Stomach (tissue), 9 donors: ENCODE data around the gene MCTP2. TPM values are rescaled to one million over a fixed set of nuclear protein-coding genes. Genes with fewer than 3 reads are reported as not detected.

Experiments
- DNase-seq, 2 donors: peaks; one replicate each; pipeline versions ENCODE4 v3.0.0 to v3.0.0-alpha.2; 2013 to 2019
- H3K27ac ChIP-seq, 5 donors: fragments of 200-600 bp in 4 of 5; sonication (generic) in 4 of 5; one replicate each; pipeline ENCODE4 v1.5.1; 2013 to 2019; ENCODE audit warnings: mild to moderate bottlenecking in 1 of 5, moderate library complexity in 1 of 5
- H3K27me3 ChIP-seq, 3 donors: fragments of 200-600 bp; sonication (generic); one replicate each; pipeline ENCODE4 v1.5.1; 2017 to 2019; ENCODE audit warnings: mixed run types in 1 of 3
- H3K36me3 ChIP-seq, 4 donors: fragments of 200-600 bp; sonication (generic); 1 replicate in 3 of 4; 2 replicates in 1 of 4; pipeline ENCODE4 v1.5.1; 2016 to 2019
- H3K4me1 ChIP-seq, 4 donors: fragments of 200-600 bp; sonication (generic); one replicate each; pipeline ENCODE4 v1.5.1; 2016 to 2019
- H3K4me3 ChIP-seq, 4 donors: fragments of 200-600 bp; sonication (generic) in 3 of 4; one replicate each; pipeline ENCODE4 v1.5.1; 2016 to 2019; ENCODE audit warnings: mild to moderate bottlenecking in 1 of 4
- H3K9me3 ChIP-seq, 4 donors: fragments of 200-600 bp; sonication (generic); one replicate each; pipeline ENCODE4 v1.5.1; 2016 to 2019
- CTCF ChIP-seq, 7 experiments: fragments of 450-650 bp in 4 of 7; fragments of 200-600 bp in 3 of 7; sonication (generic) in 3 of 7; IDR thresholded peaks; one replicate each; pipeline ENCODE4 v1.5.1; 2016 to 2019; ENCODE audit warnings: antibody characterized with exemption in 7 of 7, control low read depth in 2 of 7, mild to moderate bottlenecking in 1 of 7
- EP300 ChIP-seq: sonication (generic); formaldehyde crosslinking; IDR thresholded peaks from one replicate; pipeline ENCODE4 v1.6.1; 2017; ENCODE audit warnings: antibody characterized with exemption
- POLR2A ChIP-seq, 4 donors: fragments of 450-650 bp; IDR thresholded peaks; one replicate each; pipeline ENCODE4 v1.6.1; 2016; ENCODE audit warnings: antibody characterized with exemption in 4 of 4, control low read depth in 2 of 4, mild to moderate bottlenecking in 1 of 4, moderate library complexity in 1 of 4
- POLR2AphosphoS5 ChIP-seq, 3 donors: sonication (generic); formaldehyde crosslinking; IDR thresholded peaks; one replicate each; pipeline ENCODE4 v1.6.1; 2016; ENCODE audit warnings: antibody characterized with exemption in 3 of 3
- WGBS, 5 donors: extraction: QIAGEN DNeasy Blood & Tissue Kit in 3 of 5; methylation state at CpG; one replicate each; pipeline versions ENCODE4 v1.1.5 to v1.1.7; 2013 to 2018; 5-methylcytosine and 5-hydroxymethylcytosine counted together
- intact Hi-C: fragments of 100-400 bp; cut with DNase I; formaldehyde crosslinking; loops from one replicate; pipeline ENCODE4 v1.15.1; 2023; ENCODE audit warnings: low total_unique reads
- polyA plus RNA-seq, 3 donors: library from polyadenylated mRNA; stranded (reverse); fragments of 200-250 nt; gene quantifications; one replicate each; pipeline ENCODE4 v1.2.3, GENCODE V29; 2013
- total RNA-seq, 5 donors: library from RNA; depleted of rRNA; stranded (reverse); fragments of >200 nt; gene quantifications; one replicate each; pipeline versions ENCODE4 v1.1.0 to v1.2.3, GENCODE V29; 2014 to 2016
- donor health status: healthy with polysubstance abuse.
- donor health status: Bipolar disorder and iron deficiency.
- donor health status: healthy.

Gene MCTP2
- total and polyA plus RNA-seq, 8 donors: 2.8 to 62.4 (median 15.4) TPM

DNA sequence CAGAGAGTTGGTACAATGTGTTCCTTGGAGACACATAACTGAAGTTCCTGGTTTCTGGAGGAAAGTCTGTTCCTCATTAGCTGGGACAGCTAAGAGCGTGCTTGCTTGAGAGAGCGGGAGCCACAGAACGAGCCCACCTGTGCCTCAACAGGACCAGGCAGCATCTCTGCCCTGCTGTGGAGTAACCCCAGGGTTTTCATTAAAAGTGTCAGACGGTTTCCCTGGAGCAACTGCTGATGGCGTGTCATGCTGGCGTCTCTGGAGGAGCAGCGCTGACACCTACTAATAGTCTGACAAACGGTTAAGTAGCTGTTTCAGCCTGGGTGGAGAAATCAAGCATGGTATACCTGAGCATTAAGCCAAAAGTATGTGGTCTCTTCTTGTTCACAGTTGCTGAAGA lies 150.0 kb downstream of the MCTP2 start:
- Histone ChIP-seq H3K4me1 (no peaks in the 10 kb centered on the region), H3K9me3 (no peaks in the 10 kb centered on the region), H3K36me3 (peaks cover 0 to 34% (median 10%) of the 10 kb centered on the region in 4 donors), H3K4me3 (no peak overlapping the region), H3K27ac (no peak overlapping the region), H3K27me3 (no peaks in the 10 kb centered on the region)
- TF ChIP-seq POLR2AphosphoS5 (IDR thresholded peaks at IDR 0.05) (no peak), EP300 (no peak), POLR2A (IDR thresholded peaks at IDR 0.05) (no peak), CTCF (IDR thresholded peaks at IDR 0.05) (no peak)
- DNase-seq: no peak
- intact Hi-C loops: no loop called here
- 89 to 95% (median 93%) methylated on average over 8 of the region's 8 CpGs for WGBS, 5 donors

- Histone ChIP-seq H3K4me1 (peaks cover 0 to 4% (median 0%) of the 10 kb centered on the region in 4 donors), H3K36me3 (peaks cover 0 to 30% (median 10%) of the 10 kb centered on the region in 4 donors), H3K9me3 (no peaks in the 10 kb centered on the region), H3K27ac (no peak overlapping the region), H3K27me3 (no peaks in the 10 kb centered on the region), H3K4me3 (no peak overlapping the region)
- WGBS, 5 donors: 74 to 88% (median 82%) methylated on average over 3 of the region's 3 CpGs
- no peak for DNase-seq
- TF ChIP-seq EP300: no peak
- no peak for TF ChIP-seq CTCF (IDR thresholded peaks at IDR 0.05)
- TF ChIP-seq POLR2A (IDR thresholded peaks at IDR 0.05): no peak
- TF ChIP-seq POLR2AphosphoS5 (IDR thresholded peaks at IDR 0.05): no peak
- intact Hi-C loops: no loop called here
These were observed 151.7 kb downstream of the MCTP2 start for GRCh38 chr15:94383041-94383440.

DNA sequence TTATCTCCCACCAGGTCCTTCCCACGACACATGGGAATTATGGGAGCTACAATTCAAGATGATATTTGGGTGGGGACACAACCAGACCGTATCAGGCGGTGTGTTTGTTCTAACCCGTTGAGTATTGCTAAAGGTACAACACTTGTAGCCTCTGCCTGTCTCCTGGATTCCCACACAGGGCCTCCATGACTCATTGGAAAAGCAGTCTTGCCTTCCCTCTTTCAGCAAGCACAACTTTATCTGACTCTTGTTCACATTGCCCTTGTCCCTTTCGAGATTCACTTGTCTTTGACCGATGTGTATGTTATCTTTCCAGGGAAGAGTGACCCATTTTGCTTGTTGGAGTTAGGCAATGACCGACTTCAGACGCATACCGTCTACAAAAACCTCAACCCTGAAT lies 152.3 kb downstream of the MCTP2 start:
- Histone ChIP-seq H3K27ac (no peak overlapping the region), H3K27me3 (no peaks in the 10 kb centered on the region), H3K4me3 (no peak overlapping the region), H3K36me3 (peaks cover 0 to 27% (median 10%) of the 10 kb centered on the region in 4 donors), H3K4me1 (peaks cover 0 to 4% (median 0%) of the 10 kb centered on the region in 4 donors), H3K9me3 (no peaks in the 10 kb centered on the region)
- DNase-seq: no peak
- 95 to 98% (median 96%) methylated on average over 9 of the region's 9 CpGs for WGBS, 5 donors
- TF ChIP-seq POLR2AphosphoS5 (IDR thresholded peaks at IDR 0.05) (no peak), CTCF (IDR thresholded peaks at IDR 0.05) (no peak), EP300 (no peak), POLR2A (IDR thresholded peaks at IDR 0.05) (no peak)
- intact Hi-C loops: no loop called here

DNA sequence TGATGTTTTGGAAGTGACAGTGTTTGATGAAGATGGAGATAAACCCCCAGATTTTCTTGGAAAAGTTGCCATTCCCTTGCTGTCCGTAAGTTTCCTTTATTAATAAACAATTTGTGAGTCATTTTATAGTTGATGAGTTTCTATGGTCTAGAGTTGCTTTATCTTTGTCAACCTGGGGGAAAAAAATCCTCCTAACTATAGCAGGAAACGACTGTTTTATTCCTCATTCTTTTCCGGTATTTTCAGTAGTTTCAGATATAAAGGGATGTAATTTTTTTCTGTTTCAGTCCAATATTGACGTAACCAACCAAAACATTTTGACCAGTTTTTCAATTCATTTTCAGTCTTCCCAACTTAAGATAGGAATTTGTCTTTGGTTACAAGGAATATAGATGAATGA lies 154.1 kb downstream of the MCTP2 start:
- intact Hi-C loops: no loop called here
- no peak for DNase-seq
- no peak overlapping the region for H3K4me3 ChIP-seq
- TF ChIP-seq POLR2A (IDR thresholded peaks at IDR 0.05) (no peak), EP300 (no peak), POLR2AphosphoS5 (IDR thresholded peaks at IDR 0.05) (no peak), CTCF (IDR thresholded peaks at IDR 0.05) (no peak)
- H3K27me3 ChIP-seq: no peaks in the 10 kb centered on the region
- H3K4me1 ChIP-seq: peaks cover 0 to 4% (median 0%) of the 10 kb centered on the region in 4 donors
- H3K27ac ChIP-seq: no peak overlapping the region
- WGBS, 5 donors: 64 to 83% (median 68%) methylated on average over 4 of the region's 4 CpGs
- H3K36me3 ChIP-seq: peaks cover 0 to 25% (median 10%) of the 10 kb centered on the region in 4 donors
- H3K9me3 ChIP-seq: no peaks in the 10 kb centered on the region
